A549 (cell line): Measurements from ENCODE around the gene SH3RF2. TPM values are rescaled to one million over a fixed set of nuclear protein-coding genes. Genes with fewer than 3 reads are reported as not detected.
A peak's percentile ranks its signal among the peaks of the same experiment; 100 is the strongest.
"Not testable (repeated sequence)": the region's sequence is repeated elsewhere in the genome, so short reads cannot be mapped to it uniquely, and the experiment has no call there.

Experiments used
- ATAC-seq, 2 experiments: fragments of 200-7000 bp in 1 of 2; fragments of >200 bp in 1 of 2; cut with Nextera tagmentation in 1 of 2; cut with Tn5 transposase in 1 of 2; 3 replicates each; pipeline versions ENCODE4 v1.8.0 to v1.9.1; 2018 to 2020; ENCODE audit warnings: mild to moderate bottlenecking in 1 of 2, moderate library complexity in 1 of 2
- CTCF ChIA-PET: fragments of 300-600 bp; sonication (Branson Sonifier 250); formaldehyde crosslinking; extraction: SDS; loops from one replicate; lab custom pipeline; 2021; ENCODE audit warnings: antibody characterized with exemption, inconsistent platforms; lab: Yijun Ruan, JAX
- POLR2A ChIA-PET: fragments of 350-600 bp; formaldehyde crosslinking; extraction: SDS; loops from one replicate; lab custom pipeline; 2021; ENCODE audit warnings: antibody characterized with exemption, inconsistent platforms; lab: Yijun Ruan, JAX
- DNase-seq, 2 experiments: peaks; one replicate each; pipeline versions ENCODE4 v3.0.0 to v3.0.0-alpha.2; 2011 to 2016; ENCODE audit warnings: low read depth in 1 of 2, low spot score in 1 of 2
- FAIRE-seq: peaks from 2 replicates; lab custom pipeline; 2011; peaks lifted over from hg19 to GRCh38; lab: Jason Lieb, UNC
- H3K27ac ChIP-seq, 2 experiments: fragments of >200 bp; sonication (Bioruptor Twin); formaldehyde crosslinking; 3 replicates each; pipeline ENCODE4 v1.5.1; 2016 to 2017
- H3K4me1 ChIP-seq: fragments of >200 bp; sonication (Bioruptor Twin); formaldehyde crosslinking; 3 replicates; pipeline ENCODE4 v1.6.1; 2016
- H3K4me2 ChIP-seq: fragments of >200 bp; sonication (Bioruptor Twin); formaldehyde crosslinking; 3 replicates; pipeline ENCODE4 v1.6.1; 2016
- H3K4me3 ChIP-seq: fragments of >200 bp; sonication (Bioruptor Twin); formaldehyde crosslinking; 3 replicates; pipeline ENCODE4 v1.5.1; 2016
- H3K9me3 ChIP-seq: fragments of >200 bp; sonication (Bioruptor Twin); formaldehyde crosslinking; 3 replicates; pipeline ENCODE4 v1.6.1; 2016
- BHLHE40 ChIP-seq: IDR thresholded peaks from 2 replicates; pipeline ENCODE4 v1.6.1; 2012; ENCODE audit warnings: low read depth, low read length, inconsistent platforms
- CBX2 ChIP-seq: fragments of 200-600 bp; sonication (generic); IDR thresholded peaks from 2 replicates; pipeline ENCODE4 v1.6.1; 2016; ENCODE audit warnings: low read depth, mild to moderate bottlenecking, borderline replicate concordance
- FOXS1 ChIP-seq: fragments of 250-450 bp; sonication (Bioruptor Pico); IDR thresholded peaks from 2 replicates; pipeline ENCODE4 v1.5.0; 2020; ENCODE audit warnings: mild to moderate bottlenecking, moderate library complexity
- GATA3 ChIP-seq: IDR thresholded peaks from 2 replicates; pipeline ENCODE4 v1.6.1; 2012; ENCODE audit warnings: borderline replicate concordance
- HEYL ChIP-seq: fragments of 250-450 bp; sonication (Bioruptor Pico); IDR thresholded peaks from 2 replicates; pipeline ENCODE4 v1.8.0; 2021; ENCODE audit warnings: mild to moderate bottlenecking, moderate library complexity
- HOXB13 ChIP-seq: fragments of 250-450 bp; sonication (Bioruptor Pico); IDR thresholded peaks from 2 replicates; pipeline ENCODE4 v1.5.0; 2020; ENCODE audit warnings: low read depth, mild to moderate bottlenecking, moderate library complexity
- HOXB5 ChIP-seq: fragments of 250-450 bp; sonication (Bioruptor Pico); IDR thresholded peaks from 2 replicates; pipeline ENCODE4 v1.5.0; 2020; ENCODE audit warnings: mild to moderate bottlenecking, moderate library complexity
- JUN ChIP-seq, 2 experiments: fragments of >200 bp; sonication (Bioruptor Twin); formaldehyde crosslinking; IDR thresholded peaks; 2 replicates in 1 of 2; 3 replicates in 1 of 2; pipeline ENCODE4 v1.6.1; 2016 to 2017
- JUNB ChIP-seq: fragments of >200 bp; sonication (Bioruptor Twin); formaldehyde crosslinking; IDR thresholded peaks from 2 replicates; pipeline ENCODE4 v1.6.1; 2016
- MAFK ChIP-seq: fragments of 450-650 bp; IDR thresholded peaks from 2 replicates; pipeline ENCODE4 v1.6.1; 2014; ENCODE audit not compliant: partially characterized antibody
- MYC ChIP-seq: IDR thresholded peaks from 2 replicates; pipeline ENCODE4 v1.6.1; 2012; ENCODE audit warnings: mild to moderate bottlenecking, inconsistent platforms, low read length, improper control_type of control experiment, borderline replicate concordance
- PHF8 ChIP-seq: fragments of 200-600 bp; sonication (generic); IDR thresholded peaks from 2 replicates; pipeline ENCODE4 v1.6.1; 2016; ENCODE audit warnings: low read depth, mild to moderate bottlenecking, antibody characterized with exemption, moderate library complexity, borderline replicate concordance
- POLR2A ChIP-seq: IDR thresholded peaks from 2 replicates; pipeline ENCODE4 v1.6.1; 2012; ENCODE audit warnings: mild to moderate bottlenecking, low read length
- RCOR1 ChIP-seq: fragments of 150-350 bp; IDR thresholded peaks from 2 replicates; pipeline ENCODE4 v1.6.1; 2014; ENCODE audit warnings: antibody characterized with exemption, low read length, low read depth
- SMC3 ChIP-seq: fragments of >200 bp; sonication (Bioruptor Twin); formaldehyde crosslinking; IDR thresholded peaks from 3 replicates; pipeline ENCODE4 v1.6.1; 2018; ENCODE audit warnings: inconsistent platforms
- SREBF2 ChIP-seq: fragments of 450-650 bp; IDR thresholded peaks from 2 replicates; pipeline ENCODE4 v1.6.1; 2014; ENCODE audit warnings: mild to moderate bottlenecking, moderate library complexity
- TP53 ChIP-seq: fragments of 250-450 bp; sonication (Bioruptor Pico); IDR thresholded peaks from 2 replicates; pipeline ENCODE4 v1.5.0; 2021; ENCODE audit warnings: mild to moderate bottlenecking, moderate library complexity
- ZC3H11A ChIP-seq: fragments of 450-650 bp; IDR thresholded peaks from 2 replicates; pipeline ENCODE4 v1.6.1; 2014; ENCODE audit warnings: antibody characterized with exemption, mild to moderate bottlenecking
- WGBS: methylation state at CpG from one replicate; pipeline ENCODE4 v1.1.6; 2017; ENCODE audit errors: missing lambda C conversion rate; 5-methylcytosine and 5-hydroxymethylcytosine counted together
- polyA plus RNA-seq, 4 experiments: library from polyadenylated mRNA; depleted of rRNA in 3 of 4; stranded (reverse); fragments of >200 nt; fragmentation: RNase III in 1 of 4; extraction: RNeasy Plus Mini Kit Qiagen cat#74134 plus additional on column Dnase treatment in 1 of 4; gene quantifications; 2 replicates in 3 of 4; 3 replicates in 1 of 4; pipeline ENCODE4 v1.2.3, GENCODE V29; 2011 to 2017
- TF ChIP-seq, protein P1 (sequence below): IDR thresholded peaks from 2 replicates; pipeline ENCODE4 v1.6.1; 2012
- TF ChIP-seq, protein P2 (sequence below): IDR thresholded peaks from 2 replicates; pipeline ENCODE4 v1.6.1; 2012; ENCODE audit warnings: low read depth, borderline replicate concordance
- TF ChIP-seq, protein P3 (sequence below): fragments of 150-350 bp; IDR thresholded peaks from 2 replicates; pipeline ENCODE4 v1.6.1; 2014; ENCODE audit warnings: low read depth, mild to moderate bottlenecking, low read length
- TF ChIP-seq, protein P4 (sequence below): fragments of 250-450 bp; sonication (Bioruptor Pico); IDR thresholded peaks from 2 replicates; pipeline ENCODE4 v1.5.0; 2020; ENCODE audit warnings: low read depth, mild to moderate bottlenecking, moderate library complexity

The SH3RF2 gene
- polyA plus RNA-seq, 2 of the 4 experiments (the other 2 are of a cell fraction) = 4.1 to 6.0 TPM

DNA sequence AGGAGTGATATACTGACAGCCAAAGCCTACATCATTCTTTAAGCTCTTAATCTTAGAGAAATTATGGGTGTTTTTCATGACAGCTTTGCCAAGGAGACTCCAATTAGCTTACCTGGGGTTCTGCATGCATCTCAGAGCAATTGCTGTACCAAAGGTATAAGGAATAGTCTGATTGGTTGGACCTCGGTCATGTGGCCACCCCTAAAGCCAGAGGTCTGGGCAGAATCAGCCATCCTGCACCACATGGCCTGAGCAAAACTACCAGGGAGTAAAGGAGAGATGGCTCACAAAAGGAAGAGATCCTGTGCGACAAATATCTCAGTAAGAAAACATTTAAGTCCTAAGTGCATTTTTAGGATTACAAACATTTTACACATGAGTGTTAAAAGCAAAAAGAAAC is 25.6 kb downstream of the SH3RF2 start:
- peak in 1 of 2 experiments; percentile 48; a peak in 1 of 6 replicates for ATAC-seq
- ChIA-PET POLR2A (no interaction called here), CTCF (interaction anchor here (1.6 kb wide), 1 partner anchor 57 kb away, joined by 4 read pairs; no protein-coding TSS in a partner anchor)
- Histone ChIP-seq H3K4me1 (peaks cover 26% of the 10 kb centered on the region; the same call in 2 of the 3 replicates), H3K4me2 (no peak overlapping the region), H3K4me3 (no peak overlapping the region), H3K9me3 (no peaks in the 10 kb centered on the region), H3K27ac (no peak overlapping the region)
- 84% methylated on average over 2 of the region's 2 CpGs for WGBS
- TF ChIP-seq, protein P1, sequence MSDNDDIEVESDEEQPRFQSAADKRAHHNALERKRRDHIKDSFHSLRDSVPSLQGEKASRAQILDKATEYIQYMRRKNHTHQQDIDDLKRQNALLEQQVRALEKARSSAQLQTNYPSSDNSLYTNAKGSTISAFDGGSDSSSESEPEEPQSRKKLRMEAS = no peak
- TF ChIP-seq RCOR1 (no peak), JUNB (no peak), MAFK (no peak), SREBF2 (no peak), HOXB13 (CRISPR knock-in tag) (no peak), JUN (IDR thresholded peaks at IDR 0.05) (no peak), HEYL (CRISPR knock-in tag) (no peak), PHF8 (no peak), SMC3 (no peak)
- TF ChIP-seq, protein P2, sequence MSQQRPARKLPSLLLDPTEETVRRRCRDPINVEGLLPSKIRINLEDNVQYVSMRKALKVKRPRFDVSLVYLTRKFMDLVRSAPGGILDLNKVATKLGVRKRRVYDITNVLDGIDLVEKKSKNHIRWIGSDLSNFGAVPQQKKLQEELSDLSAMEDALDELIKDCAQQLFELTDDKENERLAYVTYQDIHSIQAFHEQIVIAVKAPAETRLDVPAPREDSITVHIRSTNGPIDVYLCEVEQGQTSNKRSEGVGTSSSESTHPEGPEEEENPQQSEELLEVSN = no peak
- FAIRE-seq = no peak
- no peak for DNase-seq

DNA sequence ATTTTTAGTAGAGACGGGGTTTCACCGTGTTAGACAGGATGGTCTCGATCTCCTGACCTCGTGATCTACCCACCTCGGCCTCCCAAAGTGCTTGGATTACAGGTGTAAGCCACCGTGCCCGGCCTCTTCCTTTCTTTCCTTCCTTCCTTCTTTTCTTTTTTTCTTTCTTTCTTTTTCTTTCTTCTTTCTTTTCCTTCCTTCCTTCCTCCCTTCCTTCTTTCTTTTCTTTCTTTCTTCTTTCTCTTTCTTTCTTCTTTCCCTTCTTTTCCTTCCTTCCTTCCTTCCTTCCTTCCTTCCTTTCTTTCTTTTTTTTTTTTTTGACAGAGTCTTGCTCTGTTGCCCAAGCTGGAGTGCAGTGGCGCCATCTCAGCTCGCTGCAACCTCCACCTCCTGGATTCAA is 27.6 kb downstream of the SH3RF2 start:
- H3K27ac ChIP-seq, FAIRE-seq, H3K9me3 ChIP-seq, CTCF ChIA-PET, ATAC-seq, H3K4me2 ChIP-seq, H3K4me3 ChIP-seq, DNase-seq: not testable (repeated sequence)
- WGBS = 95% methylated on average over 9 of the region's 9 CpGs
- POLR2A ChIA-PET = interaction anchor here (0.6 kb wide), 1 partner anchor 754 kb away, joined by 3 read pairs; no protein-coding TSS in a partner anchor
- peaks cover 38% of the 10 kb centered on the region for H3K4me1 ChIP-seq

DNA sequence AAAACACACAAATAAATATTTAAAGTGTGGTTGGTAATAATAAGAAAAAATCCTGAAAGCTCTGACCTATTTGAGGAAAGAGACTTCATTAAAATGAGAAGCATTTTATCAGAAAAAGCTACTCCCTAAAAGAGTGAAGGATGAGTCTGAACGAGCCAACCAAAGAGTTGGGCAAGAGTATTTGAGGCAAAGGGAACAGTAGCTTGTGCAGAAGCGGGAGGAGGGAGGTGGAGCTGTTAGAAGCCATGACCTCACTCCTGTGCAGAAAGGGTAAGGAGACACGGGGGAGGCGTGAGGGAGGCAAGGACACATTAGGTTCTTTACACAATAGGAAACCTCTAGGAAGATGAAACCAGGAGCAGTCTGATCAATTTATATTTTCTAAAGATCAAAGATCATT is 29.4 kb downstream of the SH3RF2 start:
- ATAC-seq (no peak), DNase-seq (no peak), FAIRE-seq (no peak)
- Histone ChIP-seq H3K4me3 (no peak overlapping the region), H3K4me1 (peaks cover 38% of the 10 kb centered on the region), H3K9me3 (no peaks in the 10 kb centered on the region), H3K27ac (no peak overlapping the region), H3K4me2 (no peak overlapping the region)
- ChIA-PET POLR2A (no interaction called here), CTCF (no interaction called here)
- TF ChIP-seq GATA3 = no peak
- TF ChIP-seq, protein P3, sequence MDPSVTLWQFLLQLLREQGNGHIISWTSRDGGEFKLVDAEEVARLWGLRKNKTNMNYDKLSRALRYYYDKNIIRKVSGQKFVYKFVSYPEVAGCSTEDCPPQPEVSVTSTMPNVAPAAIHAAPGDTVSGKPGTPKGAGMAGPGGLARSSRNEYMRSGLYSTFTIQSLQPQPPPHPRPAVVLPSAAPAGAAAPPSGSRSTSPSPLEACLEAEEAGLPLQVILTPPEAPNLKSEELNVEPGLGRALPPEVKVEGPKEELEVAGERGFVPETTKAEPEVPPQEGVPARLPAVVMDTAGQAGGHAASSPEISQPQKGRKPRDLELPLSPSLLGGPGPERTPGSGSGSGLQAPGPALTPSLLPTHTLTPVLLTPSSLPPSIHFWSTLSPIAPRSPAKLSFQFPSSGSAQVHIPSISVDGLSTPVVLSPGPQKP = no peak
- no peak for TF ChIP-seq BHLHE40
- no peak for TF ChIP-seq CBX2
- TF ChIP-seq, protein P4, sequence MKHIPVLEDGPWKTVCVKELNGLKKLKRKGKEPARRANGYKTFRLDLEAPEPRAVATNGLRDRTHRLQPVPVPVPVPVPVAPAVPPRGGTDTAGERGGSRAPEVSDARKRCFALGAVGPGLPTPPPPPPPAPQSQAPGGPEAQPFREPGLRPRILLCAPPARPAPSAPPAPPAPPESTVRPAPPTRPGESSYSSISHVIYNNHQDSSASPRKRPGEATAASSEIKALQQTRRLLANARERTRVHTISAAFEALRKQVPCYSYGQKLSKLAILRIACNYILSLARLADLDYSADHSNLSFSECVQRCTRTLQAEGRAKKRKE = no peak
- TF ChIP-seq FOXS1 (CRISPR knock-in tag) = no peak
- TF ChIP-seq TP53 (CRISPR knock-in tag) = no peak
- TF ChIP-seq ZC3H11A = no peak
- no peak for TF ChIP-seq MYC
- no peak for TF ChIP-seq HOXB5
- no peak for TF ChIP-seq POLR2A
- 76% methylated on average over 4 of the region's 4 CpGs for WGBS
